SK-MEL-5 (cell line): ENCODE results near the gene REL. TPM values are rescaled to one million over a fixed set of nuclear protein-coding genes. Genes with fewer than 3 reads are reported as not detected.

ENCODE experiments used
- DNase-seq: peaks from one replicate; pipeline ENCODE4 v3.0.0-alpha.2; 2016; ENCODE audit warnings: low read depth, low spot score
- in situ Hi-C: cut with HindIII; loops from 2 replicates; pipeline ENCODE4 v1.10.0; 2016; ENCODE audit warnings: low sequenced_read_pairs, high pct_unique_total_duplicates, low pct_unique_long_range_greater_than_20kb
- total RNA-seq: library from RNA; depleted of rRNA; stranded (reverse); fragments of >200 nt; shearing (Covaris generic); gene quantifications from 2 replicates; pipeline ENCODE4 v1.2.3, GENCODE V29; 2014

REL gene
- total RNA-seq, 1 experiment from 2014 or later: 7.3 TPM

- in situ Hi-C loops: no loop called here
- DNase-seq: peak; percentile 23
Measured at GRCh38 chr2:60948926-60949579, 67.7 kb downstream of the REL start.

DNA sequence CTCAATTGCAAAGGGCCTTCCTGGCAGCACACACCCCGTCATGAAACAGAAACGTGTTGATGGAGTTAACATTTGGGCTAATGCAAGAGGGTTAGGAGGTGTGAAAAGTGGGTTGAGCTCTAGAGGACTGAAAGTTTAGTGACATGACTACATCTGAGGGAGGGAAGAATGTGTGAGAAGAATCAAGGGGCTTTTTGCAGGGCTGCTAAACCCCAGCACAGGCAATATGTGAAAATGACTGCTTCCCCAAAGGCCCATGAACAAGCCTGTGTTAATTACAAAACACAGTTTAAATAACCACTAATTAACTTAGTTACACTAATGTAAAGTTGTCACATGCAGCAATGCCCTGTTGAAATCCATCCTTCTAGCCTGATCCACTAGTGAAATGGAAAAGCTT is 72.8 kb downstream of the REL start:
- in situ Hi-C loops: no loop called here
- no peak for DNase-seq

DNA sequence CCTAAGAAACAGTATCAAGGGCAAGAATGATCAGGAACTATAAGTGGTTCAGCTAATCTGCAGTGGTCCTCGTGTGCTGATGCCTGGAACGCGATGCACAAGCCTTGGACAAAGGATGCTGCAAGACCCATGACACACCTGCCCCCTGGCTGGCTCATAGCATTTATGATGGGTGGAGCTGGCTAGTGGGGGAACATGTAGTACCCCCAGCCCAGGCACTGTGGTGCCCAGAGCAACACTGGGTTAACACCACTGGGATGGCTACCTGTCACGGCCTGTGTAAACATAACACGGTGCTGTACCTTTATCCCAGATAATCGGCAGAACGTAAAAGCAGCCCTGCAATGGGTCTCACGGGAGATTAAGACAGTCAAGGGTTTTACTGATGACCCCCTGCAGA is 75.8 kb downstream of the REL start:
- no peak for DNase-seq
- in situ Hi-C loops: no loop called here

DNA sequence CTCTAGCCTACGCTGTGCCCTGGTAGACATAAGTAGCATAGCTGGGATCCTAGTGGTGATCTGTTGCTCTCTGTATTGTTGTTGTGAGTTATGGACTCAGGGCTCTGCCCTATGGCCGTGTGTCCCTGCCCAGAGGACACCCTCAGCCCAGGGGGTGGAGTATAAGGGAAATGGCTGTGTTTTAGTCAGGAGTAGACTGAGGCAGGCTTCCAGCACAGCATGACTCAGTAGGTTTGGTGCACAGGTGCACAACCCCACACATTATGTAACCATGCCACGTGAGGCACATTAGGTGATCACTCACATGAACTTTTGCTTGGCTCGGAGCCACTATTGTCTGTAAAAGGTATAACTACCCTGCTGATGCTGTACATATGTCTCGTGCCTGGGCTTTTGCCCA is 76.3 kb downstream of the REL start:
- DNase-seq: no peak
- in situ Hi-C loops: no loop called here

DNA sequence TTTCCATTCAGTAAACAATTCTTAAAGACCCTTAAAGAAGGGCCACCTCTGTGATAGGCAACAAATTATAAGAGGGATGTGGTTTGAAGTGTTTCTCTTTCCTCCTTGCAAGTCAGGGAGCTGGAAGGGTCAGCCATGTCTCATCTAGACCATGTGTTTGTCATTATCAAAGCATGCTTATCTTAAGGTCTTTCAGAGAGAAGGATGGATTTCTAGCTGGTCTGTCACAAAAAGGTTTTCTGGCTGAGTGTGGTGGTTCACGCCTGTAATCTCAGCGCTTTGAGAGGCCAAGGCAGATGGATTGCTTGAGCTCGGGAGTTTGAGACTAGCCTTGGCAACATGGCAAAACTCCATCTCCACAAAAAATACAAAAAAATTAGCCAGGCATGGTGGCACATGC is 77.0 kb downstream of the REL start:
- DNase-seq: no peak
- in situ Hi-C loops: no loop called here

DNA sequence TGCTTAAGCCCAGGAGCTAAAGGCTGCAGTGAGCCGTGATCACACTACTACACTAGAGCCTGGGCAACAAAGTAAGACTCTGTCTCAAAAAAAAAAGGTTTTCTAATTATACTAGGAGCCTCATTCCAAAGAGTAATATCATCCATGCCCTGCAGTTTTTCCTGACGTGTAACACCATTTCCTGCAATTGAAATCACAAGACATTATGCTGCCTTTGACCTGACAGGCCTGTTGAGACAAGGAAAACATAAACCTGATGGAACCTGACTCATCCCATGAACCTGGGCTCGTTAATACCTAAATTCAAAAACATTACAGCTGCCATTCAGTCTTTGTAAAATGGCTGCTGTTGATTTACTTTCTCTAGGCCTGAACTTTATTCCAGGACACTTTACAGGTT is 77.4 kb downstream of the REL start:
- in situ Hi-C loops: no loop called here
- DNase-seq: no peak

DNA sequence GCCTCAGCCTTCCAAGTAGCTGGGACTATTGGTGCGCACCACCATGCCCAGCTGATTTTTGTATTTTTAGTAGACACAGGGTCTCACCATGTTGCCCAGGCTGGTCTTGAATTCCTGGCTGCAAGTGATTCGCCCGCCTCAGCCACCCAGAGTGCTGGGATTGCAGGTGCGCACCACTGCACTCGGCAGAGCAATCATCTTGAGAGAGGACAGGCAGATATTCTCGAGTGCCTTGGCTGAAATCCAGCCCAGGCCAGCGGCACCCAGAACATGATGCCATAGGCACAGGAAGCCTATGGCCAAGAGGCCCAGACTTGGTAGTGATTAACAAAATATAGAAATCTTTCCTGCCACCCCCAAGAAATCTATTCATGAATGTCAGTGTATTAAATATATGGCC is 78.1 kb downstream of the REL start:
- no peak for DNase-seq
- in situ Hi-C loops: no loop called here

DNA sequence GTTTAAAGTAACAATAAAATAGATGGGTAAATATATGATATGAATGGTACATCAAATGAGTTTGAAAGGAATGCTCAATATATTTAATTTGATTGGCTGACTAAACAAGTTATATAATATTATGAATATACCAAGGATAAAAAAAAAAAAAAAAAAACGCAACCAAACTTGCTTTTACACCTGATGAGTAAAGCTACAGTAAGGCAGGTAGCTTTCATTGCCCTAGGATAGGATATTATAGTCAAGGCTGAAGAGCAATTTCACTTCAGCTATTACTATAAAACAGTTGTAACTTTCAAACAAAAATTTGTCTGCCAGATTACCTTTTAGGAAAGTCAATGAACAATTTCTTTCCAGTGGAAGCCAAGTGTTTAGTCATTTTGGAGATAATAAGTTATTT is 79.3 kb downstream of the REL start:
- in situ Hi-C loops: no loop called here
- no peak for DNase-seq

- DNase-seq: no peak
- in situ Hi-C loops: no loop called here
Measured at GRCh38 chr2:60961457-60961856, 80.1 kb downstream of the REL start.

- in situ Hi-C loops: no loop called here
- no peak for DNase-seq
Measured at GRCh38 chr2:60962528-60962927, 81.2 kb downstream of the REL start.

DNA sequence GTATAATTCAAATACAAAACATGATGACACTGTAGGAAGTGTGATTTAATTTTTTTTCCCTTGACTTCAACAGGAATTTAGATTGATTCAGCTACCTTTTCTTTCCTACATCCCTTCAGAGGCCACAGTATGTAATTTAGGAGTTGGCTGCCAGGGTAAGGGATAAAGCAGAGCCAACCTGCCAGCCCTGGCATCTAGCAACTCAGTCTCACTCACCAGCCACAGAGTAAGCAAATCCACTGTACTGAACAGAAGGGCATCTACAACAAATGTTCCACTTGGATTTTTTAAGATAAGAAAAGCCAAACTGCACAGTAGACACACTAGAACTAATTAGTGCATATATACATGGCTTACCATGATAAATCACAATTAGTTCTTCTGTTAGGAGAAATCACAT is 81.8 kb downstream of the REL start:
- in situ Hi-C loops: no loop called here
- DNase-seq: no peak

DNA sequence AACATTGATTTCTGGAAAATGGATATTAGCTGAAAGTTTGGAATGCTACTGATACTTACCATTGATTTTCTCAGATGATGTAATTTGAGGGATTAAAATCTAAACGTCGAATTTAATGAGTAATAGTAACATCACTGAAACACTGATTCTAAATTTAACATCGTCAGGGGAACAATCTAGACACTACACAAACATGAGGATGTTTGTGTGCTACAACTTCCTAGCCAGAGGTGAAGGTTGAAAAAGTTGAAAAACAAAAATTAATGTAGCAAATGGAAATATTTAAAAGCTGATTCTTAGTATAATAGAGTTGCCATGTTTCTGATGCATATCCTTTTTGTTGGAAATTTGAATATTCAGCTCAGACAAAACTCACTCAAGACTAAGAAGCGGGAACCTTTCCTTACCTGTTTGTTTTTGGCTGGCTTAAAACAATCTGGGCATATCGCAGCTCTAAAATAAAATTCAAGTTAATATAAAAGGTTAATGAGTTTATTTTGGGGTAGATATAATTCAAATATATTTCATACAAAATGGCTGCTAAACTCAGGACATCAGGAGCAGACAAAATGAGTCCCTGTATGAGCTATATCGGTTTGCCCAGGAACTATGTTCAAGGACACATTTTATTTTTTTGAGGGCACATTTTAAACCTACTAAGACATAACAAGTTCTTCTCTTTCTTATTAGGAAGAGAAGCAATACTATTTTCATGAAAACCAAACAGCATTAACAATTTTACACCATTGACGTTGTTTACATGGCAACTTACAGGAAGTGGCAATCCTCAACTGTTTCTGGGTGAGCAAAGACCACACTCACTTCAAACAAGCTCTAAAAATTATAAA is 83.5 kb downstream of the REL start:
- DNase-seq: no peak
- in situ Hi-C loops: no loop called here

DNA sequence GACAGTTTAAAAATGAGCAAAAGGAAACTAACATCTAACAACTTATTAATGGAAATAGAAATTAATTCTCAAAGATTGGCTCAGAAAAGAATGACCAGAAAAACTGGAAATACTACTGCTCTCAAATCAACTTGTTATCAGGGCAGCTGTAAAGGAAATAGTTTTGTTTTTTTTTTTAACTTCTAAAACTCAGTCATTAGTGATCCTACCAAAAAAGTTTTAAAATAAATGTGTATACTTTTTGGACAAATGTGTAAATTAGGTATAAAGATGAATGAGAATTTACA is 84.1 kb downstream of the REL start:
- DNase-seq: no peak
- in situ Hi-C loops: no loop called here

- in situ Hi-C loops: no loop called here
- DNase-seq: no peak
Measured at GRCh38 chr2:60966507-60967405, 85.4 kb downstream of the REL start.

DNA sequence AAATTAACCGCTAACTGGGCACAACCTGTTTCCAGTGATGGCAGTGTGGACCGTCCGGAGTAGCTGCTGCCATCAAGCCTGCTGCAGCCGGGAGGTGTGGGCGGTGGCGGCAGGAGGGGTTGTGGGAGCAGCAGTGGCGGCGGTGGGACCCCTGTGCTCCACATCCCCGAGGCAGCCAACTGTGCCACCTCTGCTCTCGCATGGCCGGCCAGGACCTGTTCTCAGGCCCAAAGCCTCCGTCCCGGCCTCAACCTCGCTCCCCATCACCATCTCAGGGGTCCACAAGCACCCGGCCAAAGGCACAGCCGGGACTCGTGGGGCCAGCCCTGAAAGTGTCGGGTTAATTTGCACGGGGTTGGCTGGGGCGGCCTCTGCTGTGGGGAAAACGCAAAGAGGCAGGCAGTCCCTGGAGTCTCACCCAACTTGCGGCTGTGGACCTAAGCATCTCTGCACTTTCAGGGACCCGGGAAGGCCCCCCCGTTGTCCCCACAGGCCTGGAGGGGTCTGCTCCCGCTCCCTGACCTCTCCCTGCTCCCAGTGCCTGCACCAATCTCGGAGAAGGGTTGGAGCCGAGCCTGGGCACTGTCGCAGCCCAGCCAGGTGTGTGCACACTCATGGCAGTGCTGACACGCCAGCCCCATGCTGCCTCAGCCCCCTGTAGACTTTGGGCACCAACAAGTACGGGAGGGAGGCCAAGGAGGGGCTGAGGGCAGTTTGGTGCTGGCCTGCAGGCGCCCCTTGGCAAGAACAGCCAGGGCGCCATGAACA is 91.7 kb downstream of the REL start:
- in situ Hi-C loops: no loop called here
- no peak for DNase-seq

DNA sequence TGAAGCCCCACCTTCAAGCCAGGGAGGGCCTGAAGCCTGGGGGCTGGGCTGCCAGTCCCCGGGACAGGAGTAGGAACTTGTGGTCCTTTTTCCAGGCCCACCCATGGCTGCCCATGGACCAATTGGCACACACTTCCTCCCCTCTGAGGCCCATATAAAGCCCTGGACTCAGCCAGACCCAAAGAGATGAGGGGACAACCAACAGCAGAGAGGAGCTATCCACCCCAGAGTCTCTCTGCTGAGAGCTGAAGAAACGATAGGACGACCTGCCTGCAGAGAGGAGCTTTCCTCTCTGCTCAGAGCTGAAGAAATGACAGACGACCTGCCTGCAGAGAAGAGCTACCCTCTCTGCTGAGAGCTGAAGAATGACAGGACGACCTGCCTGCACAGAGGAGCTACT is 92.3 kb downstream of the REL start:
- no peak for DNase-seq
- in situ Hi-C loops: no loop called here

DNA sequence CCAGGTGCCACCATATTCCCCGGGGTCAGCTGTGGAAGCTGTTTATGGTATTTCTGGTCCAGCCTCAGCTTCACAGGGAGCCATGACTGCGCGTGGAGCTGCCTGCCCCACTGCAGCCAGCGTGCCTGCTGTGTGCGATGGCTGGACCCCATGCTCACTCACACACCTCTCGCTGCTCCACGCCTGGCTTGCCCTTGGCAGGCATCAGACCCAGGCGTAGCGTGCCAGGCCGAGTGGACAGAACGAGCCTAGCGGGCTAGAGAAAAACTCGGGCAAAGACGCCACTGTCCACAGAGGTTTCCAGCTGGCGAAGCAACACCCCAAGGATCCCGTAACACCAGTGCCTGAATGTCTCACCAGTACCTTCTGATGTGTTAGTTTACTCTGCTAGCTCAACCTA is 93.3 kb downstream of the REL start:
- in situ Hi-C loops: no loop called here
- no peak for DNase-seq
